OCI-LY1 (cell line): Measurements from ENCODE around the gene SNRNP48.

Experiments used
- H2AFZ ChIP-seq: fragments of 200-600 bp; sonication (generic), shearing (Covaris generic); 2 replicates; pipeline ENCODE4 v1.6.0; 2014; ENCODE audit warnings: antibody characterized with exemption, mild to moderate bottlenecking, low read length
- H3F3A ChIP-seq: fragments of 200-600 bp; sonication (generic), shearing (Covaris generic); 2 replicates; pipeline ENCODE4 v1.6.0; 2014; ENCODE audit warnings: mild to moderate bottlenecking, antibody characterized with exemption, low read length, moderate library complexity; ENCODE audit not compliant: insufficient read depth
- H3K27ac ChIP-seq: fragments of 200-600 bp; sonication (generic); 2 replicates; pipeline ENCODE4 v1.5.1; 2014; ENCODE audit warnings: low read length, mixed run types, mild to moderate bottlenecking, low read depth; ENCODE audit not compliant: poor library complexity, severe bottlenecking
- H3K27me3 ChIP-seq: fragments of 200-600 bp; sonication (generic); 2 replicates; pipeline ENCODE4 v1.6.0; 2014; ENCODE audit warnings: antibody characterized with exemption, mild to moderate bottlenecking, low read length, moderate library complexity; ENCODE audit not compliant: insufficient read depth
- H3K36me3 ChIP-seq: fragments of 200-600 bp; sonication (generic); 2 replicates; pipeline ENCODE4 v1.6.1; 2014; ENCODE audit warnings: mild to moderate bottlenecking, antibody characterized with exemption, low read length, moderate library complexity, mixed read lengths; ENCODE audit not compliant: insufficient read depth
- H3K4me1 ChIP-seq: fragments of 200-600 bp; sonication (generic); 2 replicates; pipeline ENCODE4 v1.5.1; 2014; ENCODE audit warnings: mild to moderate bottlenecking, low read length, moderate library complexity; ENCODE audit not compliant: insufficient read depth, severe bottlenecking
- H3K4me2 ChIP-seq: fragments of 200-600 bp; sonication (generic), shearing (Covaris generic); 2 replicates; pipeline ENCODE4 v1.6.1; 2014; ENCODE audit warnings: low read length
- H3K4me3 ChIP-seq: fragments of 200-600 bp; sonication (generic); 2 replicates; pipeline ENCODE4 v1.5.1; 2014; ENCODE audit warnings: low read length, low read depth, mild to moderate bottlenecking, mixed read lengths; ENCODE audit not compliant: poor library complexity, severe bottlenecking
- H3K79me2 ChIP-seq: fragments of 200-600 bp; shearing (Covaris generic); 2 replicates; pipeline ENCODE4 v1.6.1; 2016; ENCODE audit warnings: mixed run types, low read length, mixed read lengths; ENCODE audit not compliant: insufficient read depth
- H3K9ac ChIP-seq: fragments of 200-600 bp; sonication (generic), shearing (Covaris generic); 2 replicates; pipeline ENCODE4 v1.6.1; 2014; ENCODE audit warnings: mild to moderate bottlenecking, low read length, mixed read lengths
- H3K9me2 ChIP-seq: fragments of 200-600 bp; sonication (generic), shearing (Covaris generic); 2 replicates; pipeline ENCODE4 v1.6.1; 2014; ENCODE audit warnings: low read depth, mild to moderate bottlenecking, low read length, mixed read lengths
- H3K9me3 ChIP-seq: fragments of 200-600 bp; shearing (Covaris generic); 2 replicates; pipeline ENCODE4 v1.6.1; 2014; ENCODE audit warnings: low read length, mixed read lengths
- H4K20me1 ChIP-seq: fragments of 200-600 bp; sonication (generic), shearing (Covaris generic); 2 replicates; pipeline ENCODE4 v1.6.0; 2016; ENCODE audit warnings: mild to moderate bottlenecking, low read length; ENCODE audit not compliant: insufficient read depth
- EZH2 ChIP-seq: fragments of 200-600 bp; sonication (generic), shearing (Covaris generic); IDR thresholded peaks from 2 replicates; pipeline ENCODE4 v1.8.0; 2017; ENCODE audit warnings: borderline replicate concordance, mixed run types, mild to moderate bottlenecking, antibody characterized with exemption, low read length, moderate library complexity, mixed read lengths
- TF ChIP-seq, protein P1 (sequence below): fragments of 200-600 bp; sonication (generic), shearing (Covaris generic); IDR thresholded peaks from 2 replicates; pipeline ENCODE4 v1.5.1; 2017; ENCODE audit warnings: mild to moderate bottlenecking, antibody characterized with exemption, low read length, moderate library complexity, mixed read lengths

SNRNP48 gene

GRCh38 chr6:7546383-7546782, 43.6 kb upstream of the SNRNP48 start:
- Histone ChIP-seq H3K79me2 (no peaks in the 10 kb centered on the region), H3K27ac (no peak overlapping the region), H3K9me2 (no peaks in the 10 kb centered on the region), H3F3A (no peaks in the 10 kb centered on the region), H4K20me1 (no peaks in the 10 kb centered on the region), H3K36me3 (no peaks in the 10 kb centered on the region), H3K9ac (no peak overlapping the region), H2AFZ (no peak overlapping the region), H3K9me3 (no peaks in the 10 kb centered on the region), H3K4me3 (no peak overlapping the region), H3K27me3 (0 out of 2 replicates have a peak, but pooled peaks cover 7% of the 10 kb centered on the region), H3K4me2 (no peak overlapping the region), H3K4me1 (no peaks in the 10 kb centered on the region)
- no peak for TF ChIP-seq EZH2
- TF ChIP-seq, protein P1, sequence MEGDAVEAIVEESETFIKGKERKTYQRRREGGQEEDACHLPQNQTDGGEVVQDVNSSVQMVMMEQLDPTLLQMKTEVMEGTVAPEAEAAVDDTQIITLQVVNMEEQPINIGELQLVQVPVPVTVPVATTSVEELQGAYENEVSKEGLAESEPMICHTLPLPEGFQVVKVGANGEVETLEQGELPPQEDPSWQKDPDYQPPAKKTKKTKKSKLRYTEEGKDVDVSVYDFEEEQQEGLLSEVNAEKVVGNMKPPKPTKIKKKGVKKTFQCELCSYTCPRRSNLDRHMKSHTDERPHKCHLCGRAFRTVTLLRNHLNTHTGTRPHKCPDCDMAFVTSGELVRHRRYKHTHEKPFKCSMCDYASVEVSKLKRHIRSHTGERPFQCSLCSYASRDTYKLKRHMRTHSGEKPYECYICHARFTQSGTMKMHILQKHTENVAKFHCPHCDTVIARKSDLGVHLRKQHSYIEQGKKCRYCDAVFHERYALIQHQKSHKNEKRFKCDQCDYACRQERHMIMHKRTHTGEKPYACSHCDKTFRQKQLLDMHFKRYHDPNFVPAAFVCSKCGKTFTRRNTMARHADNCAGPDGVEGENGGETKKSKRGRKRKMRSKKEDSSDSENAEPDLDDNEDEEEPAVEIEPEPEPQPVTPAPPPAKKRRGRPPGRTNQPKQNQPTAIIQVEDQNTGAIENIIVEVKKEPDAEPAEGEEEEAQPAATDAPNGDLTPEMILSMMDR = no peak

DNA sequence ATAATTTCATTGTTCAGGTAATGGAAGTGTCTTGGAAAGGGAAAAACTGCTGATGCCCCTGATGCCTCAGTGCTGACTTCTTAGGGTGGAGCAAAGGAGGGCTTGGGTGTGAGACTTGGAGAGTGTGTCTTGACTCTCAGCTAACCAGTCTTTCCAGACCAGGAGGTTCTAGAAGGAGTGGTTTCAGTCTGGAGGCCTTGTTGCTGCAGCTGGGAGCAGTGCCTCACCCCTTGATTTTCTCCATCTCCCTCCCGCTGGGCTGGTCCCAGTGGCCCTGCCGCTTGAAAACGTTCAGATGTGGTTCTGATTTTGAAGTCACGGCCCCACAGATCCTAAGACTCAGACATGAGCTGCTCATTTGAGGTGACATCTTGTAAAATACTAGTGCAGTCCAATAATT, 43.1 kb upstream of the SNRNP48 start:
- no peak overlapping the region for H3K9ac ChIP-seq

GRCh38 chr6:7547315-7547714, 42.7 kb upstream of the SNRNP48 start:
- H3K4me3 ChIP-seq = no peak overlapping the region
- H3K79me2 ChIP-seq = no peaks in the 10 kb centered on the region
- H3K27ac ChIP-seq = no peak overlapping the region
- no peaks in the 10 kb centered on the region for H3F3A ChIP-seq
- no peaks in the 10 kb centered on the region for H4K20me1 ChIP-seq
- H2AFZ ChIP-seq = no peak overlapping the region
- no peak overlapping the region for H3K4me2 ChIP-seq
- H3K4me1 ChIP-seq = no peaks in the 10 kb centered on the region
- H3K9ac ChIP-seq = no peak overlapping the region
- 0 out of 2 replicates have a peak, but pooled peaks cover 7% of the 10 kb centered on the region for H3K27me3 ChIP-seq
- no peaks in the 10 kb centered on the region for H3K9me3 ChIP-seq
- no peaks in the 10 kb centered on the region for H3K36me3 ChIP-seq
- no peaks in the 10 kb centered on the region for H3K9me2 ChIP-seq
- TF ChIP-seq, protein P1 = no peak
- TF ChIP-seq EZH2 = no peak

More for the DNA sequence above, 43.1 kb upstream of the SNRNP48 start:
- H3F3A ChIP-seq = no peaks in the 10 kb centered on the region
- TF ChIP-seq, protein P1 = no peak
- TF ChIP-seq EZH2 = no peak
- no peak overlapping the region for H3K4me3 ChIP-seq
- no peaks in the 10 kb centered on the region for H3K36me3 ChIP-seq
- H3K9me3 ChIP-seq = no peaks in the 10 kb centered on the region
- no peak overlapping the region for H3K4me2 ChIP-seq
- no peaks in the 10 kb centered on the region for H3K4me1 ChIP-seq
- H3K9me2 ChIP-seq = no peaks in the 10 kb centered on the region
- H3K79me2 ChIP-seq = no peaks in the 10 kb centered on the region
- H2AFZ ChIP-seq = no peak overlapping the region
- no peak overlapping the region for H3K27ac ChIP-seq
- H4K20me1 ChIP-seq = no peaks in the 10 kb centered on the region
- 0 out of 2 replicates have a peak, but pooled peaks cover 7% of the 10 kb centered on the region for H3K27me3 ChIP-seq
